GM10266 (cell line): Measurements from ENCODE around the gene LAMB1.
"Not testable (repeated sequence)": the region's sequence is repeated elsewhere in the genome, so short reads cannot be mapped to it uniquely, and the experiment has no call there.

ENCODE experiments used
- DNase-seq: peaks from one replicate; pipeline ENCODE4 v3.0.0; 2012; ENCODE audit errors: extremely low spot score
- TF ChIP-seq, protein P1 (sequence below): IDR thresholded peaks from 2 replicates; pipeline ENCODE4 v1.5.1; 2012; ENCODE audit warnings: mild to moderate bottlenecking, low read depth; ENCODE audit not compliant: control insufficient read depth, insufficient read depth; ENCODE audit errors: missing control alignments

Gene LAMB1

DNA sequence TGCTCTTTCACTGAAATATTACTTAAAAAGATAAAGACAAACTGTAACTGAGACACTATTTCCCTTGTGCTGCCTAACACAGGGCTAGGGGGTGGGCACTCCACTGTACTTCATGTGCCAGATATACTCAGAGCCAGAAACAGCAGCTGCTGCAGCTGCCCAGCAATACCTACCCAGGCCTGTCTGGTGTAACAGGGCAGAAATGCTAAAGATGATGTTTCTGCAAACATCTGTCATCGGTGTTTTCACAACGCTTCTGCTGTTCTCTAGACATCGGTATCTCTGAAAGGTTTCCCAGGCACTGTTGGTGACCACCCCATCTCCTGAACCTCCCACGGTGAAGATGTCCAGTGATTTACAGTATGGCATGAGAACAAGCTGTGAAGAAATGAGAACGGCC, 42.7 kb downstream of the LAMB1 start:
- TF ChIP-seq, protein P1, sequence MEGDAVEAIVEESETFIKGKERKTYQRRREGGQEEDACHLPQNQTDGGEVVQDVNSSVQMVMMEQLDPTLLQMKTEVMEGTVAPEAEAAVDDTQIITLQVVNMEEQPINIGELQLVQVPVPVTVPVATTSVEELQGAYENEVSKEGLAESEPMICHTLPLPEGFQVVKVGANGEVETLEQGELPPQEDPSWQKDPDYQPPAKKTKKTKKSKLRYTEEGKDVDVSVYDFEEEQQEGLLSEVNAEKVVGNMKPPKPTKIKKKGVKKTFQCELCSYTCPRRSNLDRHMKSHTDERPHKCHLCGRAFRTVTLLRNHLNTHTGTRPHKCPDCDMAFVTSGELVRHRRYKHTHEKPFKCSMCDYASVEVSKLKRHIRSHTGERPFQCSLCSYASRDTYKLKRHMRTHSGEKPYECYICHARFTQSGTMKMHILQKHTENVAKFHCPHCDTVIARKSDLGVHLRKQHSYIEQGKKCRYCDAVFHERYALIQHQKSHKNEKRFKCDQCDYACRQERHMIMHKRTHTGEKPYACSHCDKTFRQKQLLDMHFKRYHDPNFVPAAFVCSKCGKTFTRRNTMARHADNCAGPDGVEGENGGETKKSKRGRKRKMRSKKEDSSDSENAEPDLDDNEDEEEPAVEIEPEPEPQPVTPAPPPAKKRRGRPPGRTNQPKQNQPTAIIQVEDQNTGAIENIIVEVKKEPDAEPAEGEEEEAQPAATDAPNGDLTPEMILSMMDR, result no peak

DNA sequence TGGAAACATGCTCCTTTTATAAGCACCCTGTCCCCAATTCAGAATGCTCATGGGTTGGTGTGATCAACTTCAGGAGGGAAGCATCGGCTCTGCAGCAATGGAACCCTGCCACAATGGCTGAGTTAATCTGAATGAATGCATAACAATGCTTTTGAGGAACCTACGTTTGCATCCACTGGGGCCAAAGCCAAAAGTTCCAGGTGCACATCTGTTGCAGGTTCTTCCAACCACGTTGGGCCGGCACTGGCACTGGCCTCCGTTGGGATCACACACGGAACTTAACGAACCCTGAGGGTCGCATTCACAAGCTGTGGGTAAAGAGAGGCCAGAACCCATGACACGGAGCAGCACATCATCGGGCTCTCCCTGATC, 43.4 kb downstream of the LAMB1 start:
- TF ChIP-seq, protein P1, result no peak

More for the DNA sequence above, 42.7 kb downstream of the LAMB1 start:
- DNase-seq, result no peak

DNA sequence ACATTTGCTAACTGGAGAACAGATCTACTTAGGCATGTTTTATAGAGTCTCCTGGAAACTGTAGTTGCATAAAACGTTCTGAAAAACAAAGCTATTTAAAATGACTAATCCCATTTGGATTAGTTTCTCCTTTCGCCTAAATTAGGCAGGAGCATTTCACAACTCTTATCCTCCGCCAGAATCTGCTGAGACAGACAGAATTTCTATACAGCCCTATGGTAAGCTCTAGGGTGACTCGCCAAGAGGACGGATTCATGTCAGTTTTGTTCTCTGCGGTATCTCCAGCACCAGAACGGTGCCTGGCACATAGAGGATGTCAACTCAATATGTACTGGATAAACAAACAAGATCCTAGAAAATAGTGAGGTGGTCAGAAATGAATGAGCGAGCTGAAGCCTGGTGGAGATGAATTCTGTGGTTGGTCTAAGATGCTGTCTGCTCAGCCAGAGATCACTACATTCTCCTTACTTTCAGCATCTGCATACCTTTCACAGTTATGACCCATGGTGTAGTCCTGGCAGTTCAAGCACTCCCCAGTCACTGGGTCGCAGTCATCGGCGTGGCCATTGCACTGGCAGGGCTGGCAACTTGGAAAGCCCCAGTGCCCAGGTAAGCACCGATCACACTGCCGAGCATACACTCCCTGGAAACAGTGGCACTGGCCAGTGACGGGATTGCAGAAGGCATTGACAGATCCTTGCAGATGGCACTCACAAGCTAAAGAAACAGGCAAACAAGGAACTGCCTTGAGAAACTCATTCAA, 44.0 kb downstream of the LAMB1 start:
- TF ChIP-seq, protein P1, result no peak
- DNase-seq, result no peak

More for the DNA sequence above, 43.4 kb downstream of the LAMB1 start:
- no peak for DNase-seq

DNA sequence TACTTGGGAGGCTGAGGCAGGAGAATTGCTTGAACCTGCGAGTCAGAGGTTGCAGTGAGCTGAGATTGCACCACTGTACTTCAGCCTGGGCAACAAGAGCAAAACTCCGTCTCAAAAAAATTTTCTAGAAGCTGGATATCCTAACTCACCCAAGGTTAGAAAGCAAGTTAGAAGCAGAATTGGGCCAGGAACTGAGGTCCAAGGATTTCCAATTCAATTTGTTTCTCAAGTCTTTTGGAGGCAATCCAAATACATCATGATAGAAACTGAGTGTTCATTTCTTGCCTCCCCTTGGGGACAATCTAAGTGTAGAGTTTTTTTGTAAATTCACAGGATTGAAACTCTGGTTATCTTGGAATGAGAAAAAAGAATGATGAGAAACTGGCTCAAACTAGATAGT, 45.5 kb downstream of the LAMB1 start:
- TF ChIP-seq, protein P1, result no peak
- DNase-seq, result no peak

DNA sequence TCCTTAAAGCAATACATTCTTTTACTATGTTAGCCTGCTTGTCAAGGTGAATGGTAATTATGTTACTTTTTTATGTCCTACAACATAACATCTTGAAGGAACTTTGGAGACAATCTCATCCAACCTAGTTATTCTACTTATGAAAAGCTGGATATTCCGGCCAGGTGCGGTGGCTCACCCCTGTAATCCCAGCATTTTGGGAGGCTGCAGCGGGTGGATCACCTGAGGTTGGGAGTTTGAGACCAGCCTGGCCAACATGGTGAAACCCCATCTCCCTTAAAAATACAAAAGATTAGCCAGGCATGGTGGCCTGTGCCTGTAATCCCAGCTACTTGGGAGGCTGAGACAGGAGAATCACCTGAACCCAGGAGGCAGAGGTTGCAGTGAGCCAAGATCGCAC, 46.0 kb downstream of the LAMB1 start:
- DNase-seq, result not testable (repeated sequence)

DNA sequence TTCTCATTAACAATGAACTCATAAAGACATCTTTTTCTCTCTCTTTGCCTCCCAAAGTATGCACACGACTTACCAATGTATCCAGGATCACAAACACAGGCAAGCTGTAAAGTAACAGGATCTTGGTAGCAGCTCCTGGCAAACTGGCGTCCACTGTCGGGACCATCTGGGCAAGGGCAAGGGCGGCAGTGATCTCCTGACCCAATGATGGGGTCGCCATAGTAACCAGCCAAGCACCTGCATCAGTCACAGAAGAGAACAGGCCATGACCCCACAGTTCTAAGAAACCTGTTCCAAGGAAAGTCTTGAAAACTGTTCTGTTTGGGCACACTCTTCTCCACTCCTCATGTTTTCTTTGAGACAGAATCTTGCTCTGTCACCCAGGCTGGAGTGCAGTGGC, 47.6 kb downstream of the LAMB1 start:
- TF ChIP-seq, protein P1, result no peak
- no peak for DNase-seq

DNA sequence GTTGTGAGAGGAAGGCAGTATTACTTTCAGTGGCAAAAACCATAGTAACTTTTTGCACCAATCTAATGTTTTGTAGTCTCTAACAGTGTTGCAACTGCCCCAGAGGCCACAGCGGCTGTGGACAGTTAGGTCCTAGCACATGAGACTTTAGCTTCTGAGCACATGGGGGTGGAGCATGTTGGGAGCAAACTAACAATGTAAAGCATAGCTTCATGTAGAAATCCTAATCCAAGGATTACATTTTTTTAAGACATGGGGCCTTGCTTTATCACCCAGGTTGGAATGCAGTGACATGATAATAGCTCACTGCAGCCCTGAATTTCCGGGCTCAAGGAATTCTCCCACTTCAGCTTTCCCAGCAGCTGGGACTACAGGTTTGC, 49.0 kb downstream of the LAMB1 start:
- TF ChIP-seq, protein P1, result no peak
- no peak for DNase-seq

DNA sequence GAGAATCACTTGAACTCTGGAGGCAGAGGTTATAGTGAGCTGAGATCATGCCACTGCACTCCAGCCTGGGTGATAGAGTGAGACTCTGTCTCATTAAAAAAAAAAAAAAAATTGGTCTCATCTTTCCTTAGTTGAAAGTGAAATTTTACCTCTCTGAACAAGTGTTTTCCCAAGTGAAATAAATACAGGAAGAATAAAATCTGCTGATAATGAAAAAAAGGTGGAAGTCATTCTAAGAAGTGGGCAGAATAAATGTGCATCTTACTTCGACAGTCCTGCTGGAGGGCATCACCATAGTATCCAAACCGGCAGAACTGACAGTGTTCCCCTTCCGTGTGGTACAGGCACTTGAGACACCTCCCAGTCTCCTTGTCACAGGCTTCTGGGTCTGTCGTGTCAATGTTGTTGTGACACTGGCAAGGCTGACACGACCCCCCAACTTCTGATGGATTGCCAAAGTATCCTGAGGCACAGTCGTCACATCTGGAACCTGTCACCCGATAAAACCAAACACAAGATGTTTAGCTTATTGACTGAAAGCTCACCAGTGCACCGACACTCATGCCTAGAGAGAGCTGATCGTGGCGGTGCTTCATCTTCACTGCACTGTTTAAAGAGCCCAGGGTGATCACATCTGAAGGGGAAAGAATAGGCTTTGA, 49.6 kb downstream of the LAMB1 start:
- TF ChIP-seq, protein P1, result no peak
- DNase-seq, result no peak
